HUDEP-2 (cell line): ENCODE data around the gene ARHGAP22.
A peak's percentile ranks its signal among the peaks of the same experiment; 100 is the strongest.

Source experiments
- DNase-seq, 76 experiments: peaks; one replicate each; lab custom pipeline; 2025; ENCODE audit not compliant: unreplicated experiment in 76 of 76; lab: John Stamatoyannopoulos, UW

ARHGAP22 gene

GRCh38 chr10:48535416-48536155, 69.3 kb downstream of the ARHGAP22 start:
- DNase-seq: no peak

- DNase-seq: no peak
Measured at GRCh38 chr10:48533951-48534720, 70.7 kb downstream of the ARHGAP22 start.

GRCh38 chr10:48533540-48533939, 71.3 kb downstream of the ARHGAP22 start:
- DNase-seq: no peak

GRCh38 chr10:48531486-48531885, 73.4 kb downstream of the ARHGAP22 start:
- no peak for DNase-seq

- no peak for DNase-seq
Measured at GRCh38 chr10:48529331-48529730, 75.5 kb downstream of the ARHGAP22 start.

- DNase-seq: no peak
Measured at GRCh38 chr10:48527756-48528155, 77.1 kb downstream of the ARHGAP22 start.

- no peak for DNase-seq
Measured at GRCh38 chr10:48526846-48527505, 77.9 kb downstream of the ARHGAP22 start.

- DNase-seq: no peak
Measured at GRCh38 chr10:48526011-48526821, 78.7 kb downstream of the ARHGAP22 start.

- no peak for DNase-seq
Measured at GRCh38 chr10:48525113-48525512, 79.8 kb downstream of the ARHGAP22 start.

- peak in 10 of 76 experiments; percentile 0 to 21 (median 9) for DNase-seq
Measured at GRCh38 chr10:48523820-48524758, 80.8 kb downstream of the ARHGAP22 start.

- no peak for DNase-seq
Measured at GRCh38 chr10:48523212-48523819, 81.6 kb downstream of the ARHGAP22 start.

- peak in 1 of 76 experiments; percentile 3 for DNase-seq
Measured at GRCh38 chr10:48522011-48522765, 82.7 kb downstream of the ARHGAP22 start.

- no peak for DNase-seq
Measured at GRCh38 chr10:48520594-48520993, 84.3 kb downstream of the ARHGAP22 start.

GRCh38 chr10:48520184-48520506, 84.7 kb downstream of the ARHGAP22 start:
- no peak for DNase-seq

GRCh38 chr10:48519481-48520183, 85.2 kb downstream of the ARHGAP22 start:
- no peak for DNase-seq

- DNase-seq: no peak
Measured at GRCh38 chr10:48518986-48519385, 85.9 kb downstream of the ARHGAP22 start.

- no peak for DNase-seq
Measured at GRCh38 chr10:48517911-48518811, 86.7 kb downstream of the ARHGAP22 start.
